ENCODE data around the gene GPR143. TPM values are rescaled to one million over a fixed set of nuclear protein-coding genes. Genes with fewer than 3 reads are reported as not detected.

Gene GPR143
- total RNA-seq, 1 experiment from 2014 or later, result 1.4 TPM

DNA sequence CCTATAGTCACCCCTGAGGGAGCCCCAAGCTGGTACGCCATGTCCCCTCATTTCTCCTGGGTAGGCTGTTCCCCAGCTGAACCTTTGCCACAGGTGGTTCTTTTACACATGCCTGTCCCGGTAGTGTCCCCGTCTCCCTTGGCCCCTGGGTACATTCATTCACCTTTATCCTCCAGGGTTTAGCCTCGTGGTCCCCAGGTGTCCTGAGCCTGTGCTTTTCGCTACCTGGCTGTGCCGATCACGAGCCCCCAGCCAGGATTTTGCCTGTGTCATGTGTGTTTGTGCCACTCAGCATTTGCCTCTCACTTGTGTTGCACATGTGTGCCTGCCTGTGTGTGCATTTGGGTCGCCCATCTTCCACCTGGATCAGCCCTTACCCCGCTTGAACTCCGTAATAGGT is 57.6 kb downstream of the GPR143 start:
- no peak for DNase-seq (ENCODE audit: low spot score)

DNA sequence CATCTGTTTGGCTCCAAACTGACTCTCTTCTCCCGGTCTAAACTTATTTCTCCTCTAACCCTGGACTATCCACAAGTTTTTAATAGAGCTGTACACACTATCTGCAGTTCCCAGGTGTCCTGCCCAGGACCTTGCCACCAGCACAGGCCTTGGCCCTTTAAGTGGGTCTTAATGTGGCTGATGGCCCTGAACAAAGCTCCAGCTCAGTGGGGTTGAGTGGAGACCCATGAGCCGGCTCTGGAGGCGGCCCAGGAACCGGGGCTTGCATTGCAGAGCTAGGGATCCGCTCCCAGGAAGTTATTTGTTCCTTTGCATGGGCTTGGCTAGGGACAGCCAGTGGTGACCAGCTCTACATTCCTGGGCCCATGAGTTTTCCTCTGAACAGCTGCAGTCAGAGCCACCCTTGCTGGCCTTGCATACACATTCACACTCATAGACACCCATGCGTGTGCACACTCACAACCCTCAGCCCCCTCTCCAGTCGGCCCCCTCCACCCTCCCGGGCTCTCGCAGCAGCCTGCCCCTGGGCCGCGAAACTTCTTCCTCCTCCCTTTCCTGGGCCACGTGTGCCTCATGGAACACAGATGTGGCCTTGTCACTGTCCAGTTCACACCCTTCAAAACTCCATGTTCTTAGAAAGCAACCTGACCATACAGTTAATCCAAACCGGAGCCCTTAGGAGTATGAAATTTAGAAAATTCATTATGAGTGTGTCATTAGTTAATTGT is 58.2 kb downstream of the GPR143 start:
- DNase-seq (ENCODE audit: low spot score), result no peak

DNA sequence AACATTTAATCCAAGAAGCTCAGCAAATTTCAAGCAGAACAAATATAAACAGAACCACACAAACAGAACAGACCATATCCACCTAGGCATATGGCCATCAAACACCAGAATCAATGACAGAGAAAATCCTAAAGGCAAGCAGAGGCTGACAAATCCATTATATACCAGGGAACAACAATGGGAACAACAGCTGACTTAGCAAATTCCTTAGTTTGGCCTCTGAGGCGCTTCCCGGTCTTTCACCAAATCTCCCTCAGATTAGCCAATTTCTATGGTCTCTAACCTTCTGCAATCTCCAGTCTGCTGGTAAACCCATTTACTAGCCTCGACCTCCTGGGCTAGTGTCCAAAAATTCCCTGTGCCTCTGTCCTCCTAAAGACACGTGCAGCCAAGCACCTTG is 59.2 kb downstream of the GPR143 start:
- no peak for DNase-seq (ENCODE audit: low spot score)

GRCh38 chrX:9704876-9705465 is 60.7 kb downstream of the GPR143 start:
- DNase-seq (ENCODE audit: low spot score), result no peak

- DNase-seq (ENCODE audit: low spot score), result no peak
Measured at GRCh38 chrX:9703406-9703805, 62.2 kb downstream of the GPR143 start.

DNA sequence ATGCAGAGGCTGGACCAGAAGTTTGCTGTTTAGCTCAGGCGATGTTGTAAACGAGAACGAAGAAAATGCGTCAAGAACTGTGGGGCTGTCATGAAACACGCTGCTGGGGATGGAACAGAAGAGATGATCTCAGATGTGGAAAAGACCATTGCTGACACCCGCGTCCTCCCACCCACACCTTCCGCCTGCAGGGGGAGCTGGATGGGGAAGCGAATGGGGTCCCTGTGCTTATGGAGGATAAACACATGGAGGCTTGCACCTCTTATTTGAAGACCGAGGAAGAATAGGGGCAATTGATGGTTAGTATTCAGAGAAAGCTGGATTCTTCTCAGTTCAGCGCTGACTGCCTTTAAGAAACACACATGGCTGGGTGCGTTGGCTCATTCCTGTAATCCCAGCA is 63.9 kb downstream of the GPR143 start:
- no peak for DNase-seq (ENCODE audit: low spot score)

GRCh38 chrX:9700555-9700954 is 65.1 kb downstream of the GPR143 start:
- DNase-seq (ENCODE audit: low spot score), result no peak

DNA sequence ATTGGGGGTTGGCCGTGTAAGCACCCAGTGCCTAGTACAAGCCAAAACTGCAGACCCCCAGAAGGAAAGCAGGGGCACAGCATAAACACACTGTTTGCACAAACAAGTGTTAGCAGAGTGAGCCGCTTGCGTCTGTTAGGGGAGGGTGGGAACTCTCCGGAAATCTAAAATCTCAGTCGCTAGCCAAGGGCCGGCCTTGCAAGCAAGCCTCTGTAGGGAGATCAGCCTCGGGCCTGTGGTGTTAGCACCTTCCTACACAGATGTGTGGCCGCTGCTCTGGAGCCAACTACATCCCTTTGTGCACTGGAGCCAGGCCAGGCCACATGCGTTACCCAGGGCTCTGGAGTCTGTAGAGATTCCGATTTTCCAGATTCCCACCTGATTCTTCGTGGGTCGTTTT is 67.1 kb downstream of the GPR143 start:
- DNase-seq (ENCODE audit: low spot score), result no peak

DNA sequence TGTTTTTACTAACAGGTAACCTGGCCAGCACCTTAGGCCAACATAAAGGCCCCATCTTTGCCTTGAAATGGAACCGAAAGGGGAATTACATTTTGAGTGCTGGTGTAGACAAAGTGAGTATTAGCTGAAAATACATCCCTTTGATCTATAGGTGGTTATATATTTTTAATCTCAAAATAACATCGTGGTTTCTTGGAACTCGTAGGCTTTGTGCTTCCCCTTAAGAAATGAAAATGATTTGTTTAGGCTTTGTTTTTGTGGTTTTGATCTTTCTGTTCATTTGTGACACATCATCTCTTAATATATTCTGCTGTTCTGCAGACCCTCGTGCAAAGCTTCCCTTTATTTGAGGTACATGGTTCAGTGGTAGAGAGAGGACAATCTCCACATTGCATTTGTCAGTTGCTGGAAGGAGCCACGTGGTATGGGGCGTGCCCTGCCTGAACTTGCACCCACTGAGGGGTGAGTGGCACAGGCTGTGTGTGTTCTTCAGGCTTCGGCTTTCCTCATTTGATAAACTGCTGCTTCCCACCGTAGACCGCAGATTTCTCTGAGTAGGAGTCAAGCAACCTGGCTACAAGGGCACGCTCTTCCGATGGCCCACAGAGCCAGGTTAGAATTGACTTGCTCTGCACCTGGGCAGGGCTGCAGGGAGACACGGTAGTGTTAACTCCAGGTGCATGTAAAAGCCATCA is 72.2 kb downstream of the GPR143 start:
- DNase-seq (ENCODE audit: low spot score), result no peak

GRCh38 chrX:9690046-9690445 is 75.6 kb downstream of the GPR143 start:
- no peak for DNase-seq (ENCODE audit: low spot score)

DNA sequence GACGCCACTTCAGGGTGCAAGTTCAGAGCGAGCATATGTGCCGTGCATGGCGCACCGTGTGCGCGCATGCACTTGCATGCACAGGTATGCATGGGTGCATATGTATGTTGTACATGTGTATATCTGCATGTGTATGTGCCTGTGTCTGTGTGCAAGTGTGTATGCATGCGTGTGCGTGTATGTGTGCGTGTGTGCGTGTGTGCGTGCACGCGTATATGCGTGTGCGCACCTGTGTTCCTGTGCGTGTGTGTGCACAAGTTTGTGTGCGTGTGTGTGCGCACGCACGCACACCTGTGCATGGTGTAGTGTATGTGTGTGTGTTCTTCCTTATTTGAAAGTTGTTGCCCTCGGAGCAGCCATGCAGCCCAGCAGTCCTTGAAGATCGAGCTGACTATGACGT is 76.8 kb downstream of the GPR143 start:
- DNase-seq (ENCODE audit: low spot score), result no peak

GRCh38 chrX:9687899-9688298 is 77.7 kb downstream of the GPR143 start:
- no peak for DNase-seq (ENCODE audit: low spot score)

- no peak for DNase-seq (ENCODE audit: low spot score)
Measured at GRCh38 chrX:9683350-9683749, 82.3 kb downstream of the GPR143 start.

- no peak for DNase-seq (ENCODE audit: low spot score)
Measured at GRCh38 chrX:9682861-9683260, 82.8 kb downstream of the GPR143 start.

GRCh38 chrX:9682456-9682855 is 83.2 kb downstream of the GPR143 start:
- DNase-seq (ENCODE audit: low spot score), result no peak

DNA sequence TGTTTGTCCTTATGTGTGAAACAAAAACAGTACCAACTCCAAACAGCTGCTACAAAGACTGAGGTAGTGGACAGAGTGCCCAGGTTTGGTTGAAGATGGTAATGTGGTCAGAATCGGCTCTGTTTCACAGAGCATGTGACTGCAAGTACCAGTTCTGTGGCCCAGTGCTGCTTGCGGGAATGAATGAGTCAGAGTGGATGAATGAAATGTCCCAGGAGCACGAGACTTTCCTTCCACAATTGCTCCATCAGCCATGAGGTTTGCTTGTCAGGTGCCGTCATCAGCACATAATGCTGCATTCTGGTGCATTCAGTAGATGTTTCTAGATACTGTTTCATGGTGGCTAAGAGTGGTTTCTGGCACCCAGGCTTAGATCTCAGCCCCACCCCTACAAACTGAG is 84.2 kb downstream of the GPR143 start:
- peak; percentile 52 for DNase-seq (ENCODE audit: low spot score)

GRCh38 chrX:9681011-9681410 is 84.6 kb downstream of the GPR143 start:
- no peak for DNase-seq (ENCODE audit: low spot score)

GRCh38 chrX:9678215-9678965 is 87.3 kb downstream of the GPR143 start:
- no peak for DNase-seq (ENCODE audit: low spot score)

DNA sequence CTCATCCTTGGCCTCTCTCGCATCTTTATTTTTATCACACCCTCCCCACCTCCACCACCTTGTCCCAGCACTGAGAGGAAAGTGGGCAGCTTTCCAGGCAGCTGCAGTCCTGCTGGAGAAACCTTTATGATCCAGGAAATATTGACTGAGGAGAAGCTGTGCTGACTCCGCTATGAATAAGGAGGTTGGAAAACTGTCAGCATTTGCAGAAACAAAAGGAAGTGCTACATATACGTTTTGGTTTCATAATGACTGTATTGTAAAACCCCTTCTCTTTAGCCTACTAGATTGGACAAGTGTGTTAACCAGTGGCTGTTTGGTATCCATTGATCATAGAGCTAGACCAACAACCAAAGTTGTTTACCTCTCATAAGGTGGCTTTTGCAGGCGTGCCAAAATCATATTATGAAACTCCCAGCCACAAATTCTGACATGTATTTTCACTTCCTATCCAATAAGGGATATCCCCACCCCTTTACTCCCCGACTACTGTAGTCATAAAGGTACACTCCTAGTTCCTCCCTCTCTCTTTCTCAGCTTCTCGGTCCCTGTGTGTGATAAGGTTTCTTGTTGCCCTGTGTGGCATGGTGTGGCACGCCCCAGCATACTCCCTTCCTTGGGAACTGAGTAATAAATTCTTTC is 88.4 kb downstream of the GPR143 start:
- no peak for DNase-seq (ENCODE audit: low spot score)

- DNase-seq (ENCODE audit: low spot score), result no peak
Measured at GRCh38 chrX:9676738-9677097, 88.9 kb downstream of the GPR143 start.

- DNase-seq (ENCODE audit: low spot score), result no peak
Measured at GRCh38 chrX:9676306-9676705, 89.3 kb downstream of the GPR143 start.
